HG03175 (cell line): ENCODE results near the gene INSIG1.

Source experiments
- ATAC-seq: cut with Tn5 transposase; IDR thresholded peaks from one replicate; pipeline ENCODE4 v1.9.1; 2021; ENCODE audit warnings: mild to moderate bottlenecking, moderate library complexity; ENCODE audit not compliant: unreplicated experiment

INSIG1 gene

DNA sequence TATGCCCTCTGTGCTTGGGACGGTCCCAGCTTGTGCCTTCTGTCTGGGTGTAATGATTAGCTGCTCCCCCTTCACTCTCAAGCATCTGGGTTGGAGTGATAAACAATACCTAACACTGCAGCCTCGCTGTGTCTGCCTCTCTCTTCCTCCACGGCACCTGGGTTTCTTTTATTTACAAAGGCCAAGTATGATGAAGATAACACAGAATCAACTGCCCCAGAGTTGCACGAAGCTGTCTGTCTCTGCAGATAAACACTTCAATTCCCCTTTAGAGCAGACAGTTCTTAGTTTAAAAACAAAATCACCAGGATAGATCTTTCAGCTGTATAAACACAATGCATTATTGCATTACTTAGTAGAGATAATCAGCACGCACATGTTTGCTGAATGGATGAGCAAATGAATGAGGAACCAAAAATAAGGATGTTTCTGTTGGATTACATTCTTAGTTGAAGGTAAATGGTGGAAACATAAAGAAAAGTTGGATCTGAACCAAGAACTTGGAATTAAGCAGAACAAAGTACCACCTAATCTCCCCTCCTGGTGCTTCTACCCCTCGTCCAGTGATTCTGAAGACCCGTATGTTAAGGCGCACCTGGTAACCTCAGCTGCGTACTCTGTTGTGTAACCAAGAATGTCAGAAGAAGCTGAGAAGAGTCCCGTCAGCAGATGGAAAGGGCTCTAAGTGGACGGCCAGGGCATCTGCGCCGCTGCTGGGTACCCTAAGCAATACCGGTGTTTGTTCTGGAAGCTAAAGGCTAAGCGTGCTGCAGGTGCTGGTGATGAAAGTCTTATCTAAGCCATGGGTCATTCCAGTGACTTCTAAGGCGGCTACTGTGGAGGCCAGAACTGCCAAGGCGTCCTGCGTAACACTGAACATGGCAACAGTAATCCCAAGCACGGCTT lies 26.6 kb downstream of the INSIG1 start:
- no peak for ATAC-seq

- ATAC-seq, result no peak
Observed at GRCh38 chr7:155324918-155325235, 27.2 kb downstream of the INSIG1 start.

- no peak for ATAC-seq
Observed at GRCh38 chr7:155326385-155326784, 28.7 kb downstream of the INSIG1 start.

DNA sequence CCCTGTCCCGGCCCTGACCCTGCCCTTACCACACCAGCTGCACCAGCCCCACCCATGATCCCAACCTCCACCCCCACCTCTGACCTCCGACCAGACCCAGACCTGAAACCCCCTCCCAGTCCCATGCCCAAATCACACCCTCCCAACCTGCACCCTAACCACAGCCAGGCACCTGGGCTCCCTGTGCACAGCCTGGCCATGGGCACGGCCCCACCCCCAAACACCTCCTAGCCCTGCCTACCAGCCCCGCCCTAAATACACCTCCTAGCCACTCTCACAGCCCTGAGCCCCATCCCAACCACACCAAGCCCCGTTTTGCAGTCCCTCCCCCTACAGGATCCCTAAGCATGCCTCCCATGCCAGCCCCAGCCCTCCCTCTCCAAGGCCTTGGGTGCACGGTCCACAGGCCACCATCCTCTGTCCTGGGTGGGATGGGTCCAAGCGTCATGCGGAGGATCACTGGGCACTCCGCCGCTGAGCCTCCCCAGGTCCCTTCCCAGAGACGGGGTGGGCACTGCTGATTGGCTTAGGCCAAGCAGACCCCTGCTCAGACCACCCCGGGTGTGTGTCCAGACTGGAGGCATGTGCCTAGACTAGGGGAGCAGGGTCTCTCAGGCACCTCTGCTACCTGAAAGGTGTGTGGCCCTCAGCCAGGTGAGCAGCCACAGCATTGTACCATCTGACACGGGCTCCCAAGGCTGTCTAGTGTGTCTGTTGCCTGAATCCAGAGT lies 30.1 kb downstream of the INSIG1 start:
- no peak for ATAC-seq

DNA sequence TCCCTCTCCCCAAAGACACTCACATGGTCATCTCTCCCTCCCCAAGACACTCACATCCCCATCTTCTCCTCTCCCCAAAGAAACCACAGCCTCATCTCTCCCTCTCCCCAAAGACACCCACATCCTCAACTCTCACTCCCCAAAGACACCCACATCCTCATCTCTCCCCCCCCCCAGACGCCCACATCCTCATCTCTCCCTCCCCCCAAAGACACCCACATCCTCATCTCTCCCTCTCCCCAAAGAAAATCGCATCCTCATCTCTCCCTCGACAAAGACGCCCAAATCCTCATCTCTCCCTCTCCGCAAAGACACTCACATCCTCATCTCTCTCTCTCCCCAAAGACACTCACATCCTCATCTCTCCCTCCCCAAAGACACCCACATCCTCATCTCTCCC lies 31.5 kb downstream of the INSIG1 start:
- no peak for ATAC-seq

DNA sequence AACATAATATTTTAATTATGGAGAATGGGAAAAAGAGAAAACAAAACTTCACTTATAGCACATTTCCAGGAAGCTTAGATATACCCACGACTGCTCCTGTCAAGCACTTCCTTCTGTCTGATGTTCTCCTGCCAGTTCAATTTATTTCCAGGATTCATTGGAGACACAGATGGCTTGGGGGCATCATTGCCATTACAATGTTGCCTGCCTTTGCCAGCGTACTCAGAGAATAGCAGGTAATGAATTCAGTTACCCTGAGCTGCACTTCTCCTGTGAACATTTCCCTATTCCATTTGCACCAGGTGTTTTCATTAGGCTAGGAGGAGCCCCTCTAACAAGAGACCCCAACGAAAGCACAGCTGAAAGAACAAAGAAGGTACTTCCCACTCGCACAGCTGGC lies 33.7 kb downstream of the INSIG1 start:
- no peak for ATAC-seq

DNA sequence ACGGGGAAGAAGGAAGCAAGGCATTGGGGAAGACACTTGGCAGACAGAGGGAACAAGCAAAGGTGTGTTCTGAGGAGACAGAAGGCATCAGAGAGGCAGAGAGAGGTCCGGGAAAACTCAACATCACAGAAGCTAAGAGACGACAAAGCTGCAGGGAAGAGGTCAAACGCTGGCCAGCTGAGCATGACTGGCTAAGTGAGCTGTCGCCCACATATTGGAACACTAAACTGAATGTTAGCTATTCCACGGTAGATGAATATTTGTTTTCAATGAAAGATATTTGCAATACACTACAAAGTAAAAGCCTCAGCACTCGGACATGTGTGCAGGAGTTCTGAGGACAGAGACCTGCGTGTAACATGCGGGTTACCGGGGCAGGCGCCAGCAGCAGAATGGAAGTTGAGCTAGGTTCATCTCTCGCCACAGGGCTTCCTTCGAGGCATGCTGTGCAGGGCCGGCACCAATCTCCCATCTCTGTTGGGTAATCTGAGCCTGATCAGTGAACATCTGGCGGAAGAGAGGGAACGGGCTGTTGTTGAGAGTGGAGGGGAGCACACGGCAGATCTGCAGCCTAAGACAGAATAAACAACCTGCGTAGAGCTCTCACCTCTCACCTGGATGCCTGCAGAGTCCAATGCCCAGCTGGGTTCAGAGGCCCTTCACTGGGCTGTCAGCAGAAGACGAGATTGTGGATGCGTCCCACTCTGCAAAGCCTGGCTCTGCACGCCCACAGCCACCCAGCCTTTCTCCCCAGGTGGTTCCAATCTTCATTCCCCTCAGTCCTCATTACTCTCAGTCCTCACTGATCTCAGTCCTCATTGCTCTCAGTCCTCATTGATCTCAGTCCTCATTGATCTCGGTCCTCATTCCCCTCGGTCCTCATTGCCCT lies 35.9 kb downstream of the INSIG1 start:
- ATAC-seq, result no peak

DNA sequence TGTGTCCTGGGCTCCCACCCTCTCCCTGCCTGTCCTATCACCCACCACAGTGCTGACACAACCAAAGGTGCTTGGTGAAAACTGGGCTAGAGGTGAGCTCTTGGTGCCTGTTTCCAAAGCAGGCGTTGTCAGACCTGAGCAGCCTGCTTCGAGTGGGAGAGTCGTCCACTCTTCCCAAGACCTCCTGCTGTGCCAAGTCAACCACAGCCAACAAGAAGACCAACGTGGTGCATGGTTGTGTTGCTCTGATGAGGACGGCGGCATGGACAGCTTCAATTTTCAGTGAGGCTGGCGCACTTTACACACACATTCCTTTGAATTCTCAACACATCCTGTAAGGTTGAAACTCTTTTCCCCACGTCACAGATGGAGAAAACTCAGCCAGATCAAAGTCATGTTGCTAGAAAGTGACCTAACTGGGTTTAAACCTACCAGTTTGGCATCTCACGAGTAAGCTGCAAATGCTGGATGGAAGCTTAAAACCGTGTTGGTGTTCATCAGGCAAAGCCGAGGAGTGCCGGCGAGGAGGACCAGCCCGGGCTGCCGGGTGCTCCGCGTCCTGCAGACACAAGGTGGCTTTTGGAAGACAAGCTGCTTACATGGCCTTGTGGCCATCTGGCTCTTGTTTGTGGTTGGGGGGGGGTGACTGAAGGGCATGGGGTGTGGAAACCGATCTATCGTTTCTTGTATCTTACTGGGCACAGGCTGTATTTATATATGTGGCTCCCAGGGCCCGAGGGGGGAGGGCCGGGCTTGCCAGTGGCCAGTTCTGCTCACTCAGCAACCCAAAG lies 39.3 kb downstream of the INSIG1 start:
- ATAC-seq, result no peak

DNA sequence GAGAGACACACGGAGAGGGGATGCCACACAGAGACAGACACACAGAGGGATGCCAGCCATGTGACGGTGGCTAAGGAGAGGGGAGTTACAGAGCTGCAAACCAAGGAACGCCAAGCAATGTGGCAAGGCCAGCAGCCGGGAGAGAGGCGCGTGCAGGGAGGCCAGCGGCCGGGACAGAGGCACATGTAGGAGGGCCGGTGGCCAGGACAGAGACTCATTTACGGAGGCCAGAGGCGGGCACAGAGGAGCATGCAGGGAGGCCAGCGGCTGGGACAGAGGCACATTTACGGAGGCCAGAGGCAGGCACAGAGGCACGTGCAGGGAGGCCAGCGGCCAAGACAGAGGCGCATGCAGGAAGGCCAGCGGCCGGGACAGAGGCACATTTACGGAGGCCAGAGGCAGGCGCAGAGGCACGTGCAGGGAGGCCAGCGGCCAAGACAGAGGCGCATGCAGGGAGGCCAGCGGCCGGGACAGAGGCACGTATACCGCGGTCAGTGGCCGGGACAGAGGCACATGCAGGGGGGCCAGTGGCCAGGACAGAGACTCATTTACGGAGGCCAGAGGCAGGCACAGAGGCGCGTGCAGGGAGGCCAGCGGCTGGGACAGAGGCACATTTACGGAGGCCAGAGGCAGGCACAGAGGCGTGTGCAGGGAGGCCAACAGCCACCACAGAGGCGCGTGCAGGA lies 40.4 kb downstream of the INSIG1 start:
- ATAC-seq, result no peak

- no peak for ATAC-seq
Observed at GRCh38 chr7:155338632-155339320, 41.1 kb downstream of the INSIG1 start.

GRCh38 chr7:155339474-155339873 lies 41.8 kb downstream of the INSIG1 start:
- no peak for ATAC-seq

- ATAC-seq, result no peak
Observed at GRCh38 chr7:155340071-155340531, 42.4 kb downstream of the INSIG1 start.

GRCh38 chr7:155340721-155341120 lies 43.0 kb downstream of the INSIG1 start:
- no peak for ATAC-seq

DNA sequence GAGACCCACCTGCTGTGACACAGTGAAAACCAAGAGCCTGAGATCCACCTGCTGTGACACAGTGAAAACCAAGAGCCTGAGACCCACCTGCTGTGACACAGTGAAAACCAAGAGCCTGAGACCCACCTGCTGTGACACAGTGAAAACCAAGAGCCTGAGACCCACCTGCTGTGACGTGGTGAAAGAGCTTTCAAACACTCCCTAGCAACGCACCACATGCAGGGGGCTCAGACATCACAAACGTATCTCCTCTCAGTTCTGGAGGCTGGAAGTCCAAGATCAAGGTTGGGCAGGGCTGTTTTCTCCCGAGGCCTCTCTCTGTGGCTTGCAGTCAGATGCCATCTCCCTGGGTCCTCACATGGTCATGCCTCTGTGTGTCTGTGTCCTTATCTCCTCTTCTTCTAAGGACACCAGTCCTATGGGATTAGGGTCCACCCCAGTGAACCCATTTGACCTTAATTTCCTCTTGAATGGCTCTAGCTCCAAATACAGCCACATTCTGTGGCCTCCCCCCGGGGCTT lies 43.8 kb downstream of the INSIG1 start:
- ATAC-seq, result no peak

- ATAC-seq, result no peak
Observed at GRCh38 chr7:155342313-155342712, 44.6 kb downstream of the INSIG1 start.

DNA sequence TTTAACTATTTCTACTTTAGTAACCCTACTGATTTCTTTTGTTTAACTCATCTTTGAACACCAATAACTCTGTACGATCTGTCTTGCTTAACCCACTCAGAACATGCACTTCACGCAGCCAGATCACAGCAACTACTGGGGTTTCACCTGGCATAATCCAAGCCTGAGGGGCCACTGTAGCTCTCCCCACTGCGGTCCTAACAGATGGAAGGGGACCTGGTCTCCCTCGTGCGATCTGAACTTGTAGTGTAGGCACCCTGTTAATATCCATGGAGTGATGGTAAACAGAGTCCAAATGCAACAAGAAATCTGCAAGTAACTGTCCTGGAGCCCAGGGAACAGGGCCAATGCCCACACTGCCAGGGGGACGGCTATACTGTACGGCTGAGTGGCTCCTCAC lies 45.5 kb downstream of the INSIG1 start:
- no peak for ATAC-seq

GRCh38 chr7:155343661-155344121 lies 46.0 kb downstream of the INSIG1 start:
- no peak for ATAC-seq

DNA sequence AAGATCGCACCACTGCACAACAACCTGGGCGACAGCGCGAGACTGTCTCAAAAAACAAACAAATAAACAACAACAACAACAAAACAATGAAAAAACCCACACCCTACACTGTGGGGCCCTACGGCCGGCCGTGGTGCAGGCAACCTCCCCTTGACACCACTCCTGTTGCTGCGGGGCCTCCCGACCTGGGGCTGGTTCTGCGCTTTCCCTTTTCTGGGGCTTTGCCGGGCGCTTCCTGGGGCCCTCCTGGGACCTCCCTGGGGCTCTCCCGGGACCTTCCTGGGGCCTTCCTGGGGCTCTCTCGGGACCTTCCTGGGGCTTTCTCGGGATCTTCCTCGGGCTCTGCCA lies 46.6 kb downstream of the INSIG1 start:
- ATAC-seq, result peak; percentile 28
